ENCODE data around the gene MAGEA10. TPM values are rescaled to one million over a fixed set of nuclear protein-coding genes. Genes with fewer than 3 reads are reported as not detected.

The MAGEA10 gene
- total and polyA plus RNA-seq, 2 experiments from 2014 or later, result not detected

GRCh38 chrX:152157042-152157441 is 18.7 kb upstream of the MAGEA10 start (continued):
- TF ChIP-seq, protein P1, sequence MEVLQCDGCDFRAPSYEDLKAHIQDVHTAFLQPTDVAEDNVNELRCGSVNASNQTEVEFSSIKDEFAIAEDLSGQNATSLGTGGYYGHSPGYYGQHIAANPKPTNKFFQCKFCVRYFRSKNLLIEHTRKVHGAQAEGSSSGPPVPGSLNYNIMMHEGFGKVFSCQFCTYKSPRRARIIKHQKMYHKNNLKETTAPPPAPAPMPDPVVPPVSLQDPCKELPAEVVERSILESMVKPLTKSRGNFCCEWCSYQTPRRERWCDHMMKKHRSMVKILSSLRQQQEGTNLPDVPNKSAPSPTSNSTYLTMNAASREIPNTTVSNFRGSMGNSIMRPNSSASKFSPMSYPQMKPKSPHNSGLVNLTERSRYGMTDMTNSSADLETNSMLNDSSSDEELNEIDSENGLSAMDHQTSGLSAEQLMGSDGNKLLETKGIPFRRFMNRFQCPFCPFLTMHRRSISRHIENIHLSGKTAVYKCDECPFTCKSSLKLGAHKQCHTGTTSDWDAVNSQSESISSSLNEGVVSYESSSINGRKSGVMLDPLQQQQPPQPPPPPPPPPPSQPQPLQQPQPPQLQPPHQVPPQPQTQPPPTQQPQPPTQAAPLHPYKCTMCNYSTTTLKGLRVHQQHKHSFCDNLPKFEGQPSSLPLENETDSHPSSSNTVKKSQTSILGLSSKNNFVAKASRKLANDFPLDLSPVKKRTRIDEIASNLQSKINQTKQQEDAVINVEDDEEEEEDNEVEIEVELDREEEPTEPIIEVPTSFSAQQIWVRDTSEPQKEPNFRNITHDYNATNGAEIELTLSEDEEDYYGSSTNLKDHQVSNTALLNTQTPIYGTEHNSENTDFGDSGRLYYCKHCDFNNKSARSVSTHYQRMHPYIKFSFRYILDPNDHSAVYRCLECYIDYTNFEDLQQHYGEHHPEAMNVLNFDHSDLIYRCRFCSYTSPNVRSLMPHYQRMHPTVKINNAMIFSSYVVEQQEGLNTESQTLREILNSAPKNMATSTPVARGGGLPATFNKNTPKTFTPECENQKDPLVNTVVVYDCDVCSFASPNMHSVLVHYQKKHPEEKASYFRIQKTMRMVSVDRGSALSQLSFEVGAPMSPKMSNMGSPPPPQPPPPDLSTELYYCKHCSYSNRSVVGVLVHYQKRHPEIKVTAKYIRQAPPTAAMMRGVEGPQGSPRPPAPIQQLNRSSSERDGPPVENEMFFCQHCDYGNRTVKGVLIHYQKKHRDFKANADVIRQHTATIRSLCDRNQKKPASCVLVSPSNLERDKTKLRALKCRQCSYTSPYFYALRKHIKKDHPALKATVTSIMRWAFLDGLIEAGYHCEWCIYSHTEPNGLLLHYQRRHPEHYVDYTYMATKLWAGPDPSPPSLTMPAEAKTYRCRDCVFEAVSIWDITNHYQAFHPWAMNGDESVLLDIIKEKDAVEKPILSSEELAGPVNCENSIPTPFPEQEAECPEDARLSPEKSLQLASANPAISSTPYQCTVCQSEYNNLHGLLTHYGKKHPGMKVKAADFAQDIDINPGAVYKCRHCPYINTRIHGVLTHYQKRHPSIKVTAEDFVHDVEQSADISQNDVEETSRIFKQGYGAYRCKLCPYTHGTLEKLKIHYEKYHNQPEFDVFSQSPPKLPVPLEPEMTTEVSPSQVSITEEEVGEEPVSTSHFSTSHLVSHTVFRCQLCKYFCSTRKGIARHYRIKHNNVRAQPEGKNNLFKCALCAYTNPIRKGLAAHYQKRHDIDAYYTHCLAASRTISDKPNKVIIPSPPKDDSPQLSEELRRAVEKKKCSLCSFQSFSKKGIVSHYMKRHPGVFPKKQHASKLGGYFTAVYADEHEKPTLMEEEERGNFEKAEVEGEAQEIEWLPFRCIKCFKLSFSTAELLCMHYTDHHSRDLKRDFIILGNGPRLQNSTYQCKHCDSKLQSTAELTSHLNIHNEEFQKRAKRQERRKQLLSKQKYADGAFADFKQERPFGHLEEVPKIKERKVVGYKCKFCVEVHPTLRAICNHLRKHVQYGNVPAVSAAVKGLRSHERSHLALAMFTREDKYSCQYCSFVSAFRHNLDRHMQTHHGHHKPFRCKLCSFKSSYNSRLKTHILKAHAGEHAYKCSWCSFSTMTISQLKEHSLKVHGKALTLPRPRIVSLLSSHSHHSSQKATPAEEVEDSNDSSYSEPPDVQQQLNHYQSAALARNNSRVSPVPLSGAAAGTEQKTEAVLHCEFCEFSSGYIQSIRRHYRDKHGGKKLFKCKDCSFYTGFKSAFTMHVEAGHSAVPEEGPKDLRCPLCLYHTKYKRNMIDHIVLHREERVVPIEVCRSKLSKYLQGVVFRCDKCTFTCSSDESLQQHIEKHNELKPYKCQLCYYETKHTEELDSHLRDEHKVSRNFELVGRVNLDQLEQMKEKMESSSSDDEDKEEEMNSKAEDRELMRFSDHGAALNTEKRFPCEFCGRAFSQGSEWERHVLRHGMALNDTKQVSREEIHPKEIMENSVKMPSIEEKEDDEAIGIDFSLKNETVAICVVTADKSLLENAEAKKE (CRISPR knock-in tag; IDR thresholded peaks at IDR 0.05), result no peak
- TF ChIP-seq STAT1 (IDR thresholded peaks at IDR 0.05; ENCODE audit: unreplicated experiment), result no peak
- no peak for TF ChIP-seq CTCF (conservative IDR thresholded peaks at IDR 0.05; ENCODE audit: low read depth in 2 of 2)
- TF ChIP-seq REST (IDR thresholded peaks at IDR 0.05; ENCODE audit: unreplicated experiment), result no peak
- TF ChIP-seq NANOG (IDR thresholded peaks at IDR 0.05; ENCODE audit: borderline replicate concordance), result no peak
- no peak for TF ChIP-seq POLR2AphosphoS5 (IDR thresholded peaks at IDR 0.05; ENCODE audit: low read depth)
- TF ChIP-seq ZNF114 (CRISPR knock-in tag; IDR thresholded peaks at IDR 0.05), result no peak
- TF ChIP-seq JUNB (IDR thresholded peaks at IDR 0.05; ENCODE audit: unreplicated experiment), result no peak

Measured in GM23338 (cell line).